NB4 (cell line): ENCODE results near the gene OARD1.

ENCODE experiments used
- DNase-seq: peaks from one replicate; pipeline ENCODE4 v3.0.0; 2010; ENCODE audit warnings: low read depth
- H3K4me3 ChIP-seq: one replicate; pipeline ENCODE4 v1.5.1; 2011; ENCODE audit warnings: mild to moderate bottlenecking, low read depth, low read length, moderate library complexity
- CTCF ChIP-seq: IDR thresholded peaks from one replicate; pipeline ENCODE4 v1.5.1; 2012; ENCODE audit warnings: low read depth, low read length
- MAX ChIP-seq: IDR thresholded peaks from 2 replicates; pipeline ENCODE4 v1.6.1; 2011; ENCODE audit warnings: low read depth, low read length
- MYC ChIP-seq: IDR thresholded peaks from 2 replicates; pipeline ENCODE4 v1.6.1; 2011; ENCODE audit warnings: low read depth, low read length
- POLR2A ChIP-seq: IDR thresholded peaks from 2 replicates; pipeline ENCODE4 v1.6.1; 2011; ENCODE audit warnings: mild to moderate bottlenecking; ENCODE audit not compliant: insufficient read length; ENCODE audit errors: extremely low read depth

The OARD1 gene

GRCh38 chr6:41038205-41038604, 34.0 kb downstream of the OARD1 start:
- no peak overlapping the region for H3K4me3 ChIP-seq
- DNase-seq: no peak
- TF ChIP-seq MAX: no peak
- TF ChIP-seq MYC: no peak
- no peak for TF ChIP-seq CTCF
- TF ChIP-seq POLR2A: no peak

GRCh38 chr6:41037107-41037900, 34.9 kb downstream of the OARD1 start:
- TF ChIP-seq MAX: no peak
- no peak for TF ChIP-seq CTCF
- no peak for TF ChIP-seq POLR2A
- TF ChIP-seq MYC: no peak
- DNase-seq: no peak
- no peak overlapping the region for H3K4me3 ChIP-seq

GRCh38 chr6:41036601-41037000, 35.6 kb downstream of the OARD1 start:
- no peak overlapping the region for H3K4me3 ChIP-seq
- DNase-seq: no peak
- TF ChIP-seq POLR2A (no peak), CTCF (no peak), MYC (no peak), MAX (no peak)

- H3K4me3 ChIP-seq: no peak overlapping the region
- TF ChIP-seq CTCF (no peak), MYC (no peak)
- DNase-seq: no peak
These were observed 36.0 kb downstream of the OARD1 start for GRCh38 chr6:41036186-41036585.

GRCh38 chr6:41033776-41034175, 38.4 kb downstream of the OARD1 start:
- DNase-seq: no peak
- TF ChIP-seq CTCF: no peak
- no peak for TF ChIP-seq MAX
- TF ChIP-seq MYC: no peak
- no peak for TF ChIP-seq POLR2A
- H3K4me3 ChIP-seq: no peak overlapping the region
